CD4-positive, alpha-beta T cell treated with Interleukin-15 for 1 hour (primary cell): Measurements from ENCODE around the gene TMEM203.

ENCODE experiments used
- DNase-seq: peaks from one replicate; pipeline ENCODE4 v3.0.0-alpha.2; 2020

Gene TMEM203

DNA sequence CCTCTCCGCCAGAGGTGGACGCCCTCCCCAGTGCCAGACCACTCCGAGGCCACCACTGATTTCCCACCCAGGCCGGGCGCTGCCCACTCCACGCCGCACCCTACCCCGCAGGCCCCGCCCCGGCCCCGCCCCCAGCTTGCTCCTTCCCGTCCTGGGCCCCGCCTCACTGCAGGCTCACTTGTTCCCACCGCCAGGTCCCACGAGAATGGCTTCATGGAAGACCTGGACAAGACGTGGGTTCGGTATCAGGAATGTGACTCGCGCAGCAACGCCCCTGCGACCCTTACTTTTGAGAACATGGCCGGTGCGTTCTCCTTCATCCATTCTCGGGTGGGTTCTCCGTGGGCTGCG lies 42.1 kb downstream of the TMEM203 start:
- DNase-seq, result no peak

DNA sequence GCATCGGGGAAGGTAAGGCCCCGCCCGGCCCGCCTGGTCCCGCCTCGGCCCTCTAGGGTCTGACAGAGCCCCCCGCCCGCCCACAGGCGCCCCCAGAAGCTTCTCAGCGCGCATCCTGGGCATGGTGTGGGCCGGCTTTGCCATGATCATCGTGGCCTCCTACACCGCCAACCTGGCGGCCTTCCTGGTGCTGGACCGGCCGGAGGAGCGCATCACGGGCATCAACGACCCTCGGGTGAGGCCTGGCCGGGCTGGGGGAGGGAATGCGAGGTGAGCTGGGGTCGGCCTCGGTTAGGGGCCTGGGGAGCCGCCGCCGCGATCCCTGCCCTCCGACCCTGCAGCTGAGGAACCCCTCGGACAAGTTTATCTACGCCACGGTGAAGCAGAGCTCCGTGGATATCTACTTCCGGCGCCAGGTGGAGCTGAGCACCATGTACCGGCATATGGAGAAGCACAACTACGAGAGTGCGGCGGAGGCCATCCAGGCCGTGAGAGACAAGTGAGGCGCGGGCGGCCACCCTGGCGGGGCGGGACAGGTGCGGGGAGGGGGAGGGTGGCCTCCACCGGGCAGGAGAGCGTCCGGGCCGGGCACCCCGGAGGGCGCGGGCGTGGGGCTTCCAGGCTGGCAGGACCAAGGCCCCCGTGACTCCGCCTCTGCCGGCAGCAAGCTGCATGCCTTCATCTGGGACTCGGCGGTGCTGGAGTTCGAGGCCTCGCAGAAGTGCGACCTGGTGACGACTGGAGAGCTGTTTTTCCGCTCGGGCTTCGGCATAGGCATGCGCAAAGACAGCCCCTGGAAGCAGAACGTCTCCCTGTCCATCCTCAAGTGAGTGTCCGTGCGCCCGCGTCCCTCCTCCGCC lies 42.7 kb downstream of the TMEM203 start:
- no peak for DNase-seq

DNA sequence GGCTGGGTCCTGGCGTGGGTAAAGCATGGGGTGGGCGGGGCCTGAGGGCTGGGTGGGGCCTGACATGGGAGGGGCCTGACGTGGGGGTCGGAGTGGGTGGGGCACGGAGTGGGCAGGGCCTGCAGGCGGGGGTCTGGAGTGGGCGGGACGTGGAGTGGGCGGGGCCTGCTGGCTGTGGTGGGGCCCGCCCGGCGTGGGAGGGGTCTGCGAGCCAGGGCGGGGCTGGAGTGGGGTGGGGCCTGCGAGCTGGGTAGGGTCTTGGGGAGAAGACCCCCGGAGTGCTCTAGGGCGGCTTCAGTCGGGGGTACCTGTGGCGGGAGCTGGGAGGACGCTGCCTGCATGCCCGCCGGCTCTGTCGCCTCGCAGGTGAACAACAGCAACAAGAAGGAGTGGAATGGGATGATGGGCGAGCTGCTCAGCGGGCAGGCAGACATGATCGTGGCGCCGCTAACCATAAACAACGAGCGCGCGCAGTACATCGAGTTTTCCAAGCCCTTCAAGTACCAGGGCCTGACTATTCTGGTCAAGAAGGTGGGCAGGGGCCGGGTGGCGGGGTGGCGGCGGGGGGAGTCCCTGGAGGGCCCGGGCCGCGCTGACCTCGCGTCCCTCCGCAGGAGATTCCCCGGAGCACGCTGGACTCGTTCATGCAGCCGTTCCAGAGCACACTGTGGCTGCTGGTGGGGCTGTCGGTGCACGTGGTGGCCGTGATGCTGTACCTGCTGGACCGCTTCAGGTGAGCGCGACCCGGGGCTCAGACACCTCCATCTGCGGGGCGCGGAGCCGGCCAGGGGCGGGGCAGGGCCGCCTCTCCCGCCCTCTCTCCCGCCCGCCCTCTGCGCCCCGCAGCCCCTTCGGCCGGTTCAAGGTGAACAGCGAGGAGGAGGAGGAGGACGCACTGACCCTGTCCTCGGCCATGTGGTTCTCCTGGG lies 43.6 kb downstream of the TMEM203 start:
- no peak for DNase-seq

DNA sequence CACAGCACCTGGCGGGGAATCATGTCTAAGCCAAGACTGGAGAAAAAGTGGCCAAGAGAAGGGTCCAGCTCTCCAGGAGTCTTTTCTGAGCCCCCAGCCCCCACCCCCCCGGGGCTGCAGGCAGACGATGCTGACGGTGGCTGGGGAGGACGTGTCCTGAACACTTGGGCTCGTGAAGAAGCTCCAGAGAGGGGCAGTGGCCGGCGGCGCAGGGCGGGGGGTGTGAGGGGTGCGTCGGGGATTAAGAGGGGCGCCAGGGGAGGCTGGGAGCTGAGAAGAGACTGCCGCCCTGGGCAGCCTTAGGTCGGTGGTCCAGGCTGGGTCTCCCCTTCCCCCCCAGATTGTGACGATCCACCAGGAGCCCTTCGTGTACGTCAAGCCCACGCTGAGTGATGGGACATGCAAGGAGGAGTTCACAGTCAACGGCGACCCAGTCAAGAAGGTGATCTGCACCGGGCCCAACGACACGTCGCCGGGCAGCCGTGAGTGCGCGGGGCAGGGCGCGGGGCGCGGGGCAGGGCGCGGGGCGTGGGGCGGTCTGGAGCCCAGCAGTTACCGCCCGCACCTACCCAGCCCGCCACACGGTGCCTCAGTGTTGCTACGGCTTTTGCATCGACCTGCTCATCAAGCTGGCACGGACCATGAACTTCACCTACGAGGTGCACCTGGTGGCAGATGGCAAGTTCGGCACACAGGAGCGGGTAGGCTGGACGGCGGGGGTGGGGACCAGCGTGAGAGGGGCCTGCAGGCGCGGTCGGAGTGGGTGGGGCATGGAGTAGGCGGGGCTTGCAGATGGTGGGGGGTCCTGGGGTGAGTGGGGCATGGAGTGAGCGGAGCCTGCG lies 44.5 kb downstream of the TMEM203 start:
- DNase-seq, result no peak

DNA sequence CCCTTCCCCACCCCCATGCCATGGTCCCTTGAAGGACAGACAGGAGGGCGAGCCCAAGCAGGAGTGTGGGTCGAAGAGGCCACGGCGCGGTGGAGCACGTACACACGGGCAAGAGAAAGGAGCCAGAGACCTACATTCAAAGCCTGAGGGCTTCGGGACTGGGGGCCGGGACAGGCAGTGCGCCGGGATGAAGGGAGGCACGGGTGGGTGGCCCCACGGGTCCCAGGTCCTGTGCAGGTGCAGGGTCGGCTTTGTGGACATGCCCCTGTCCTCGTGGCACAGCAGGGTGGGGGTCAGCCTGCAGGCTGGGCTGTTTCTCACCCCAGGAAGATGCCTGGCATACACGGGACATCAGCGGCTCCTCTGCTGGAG lies 45.4 kb downstream of the TMEM203 start:
- DNase-seq, result no peak

DNA sequence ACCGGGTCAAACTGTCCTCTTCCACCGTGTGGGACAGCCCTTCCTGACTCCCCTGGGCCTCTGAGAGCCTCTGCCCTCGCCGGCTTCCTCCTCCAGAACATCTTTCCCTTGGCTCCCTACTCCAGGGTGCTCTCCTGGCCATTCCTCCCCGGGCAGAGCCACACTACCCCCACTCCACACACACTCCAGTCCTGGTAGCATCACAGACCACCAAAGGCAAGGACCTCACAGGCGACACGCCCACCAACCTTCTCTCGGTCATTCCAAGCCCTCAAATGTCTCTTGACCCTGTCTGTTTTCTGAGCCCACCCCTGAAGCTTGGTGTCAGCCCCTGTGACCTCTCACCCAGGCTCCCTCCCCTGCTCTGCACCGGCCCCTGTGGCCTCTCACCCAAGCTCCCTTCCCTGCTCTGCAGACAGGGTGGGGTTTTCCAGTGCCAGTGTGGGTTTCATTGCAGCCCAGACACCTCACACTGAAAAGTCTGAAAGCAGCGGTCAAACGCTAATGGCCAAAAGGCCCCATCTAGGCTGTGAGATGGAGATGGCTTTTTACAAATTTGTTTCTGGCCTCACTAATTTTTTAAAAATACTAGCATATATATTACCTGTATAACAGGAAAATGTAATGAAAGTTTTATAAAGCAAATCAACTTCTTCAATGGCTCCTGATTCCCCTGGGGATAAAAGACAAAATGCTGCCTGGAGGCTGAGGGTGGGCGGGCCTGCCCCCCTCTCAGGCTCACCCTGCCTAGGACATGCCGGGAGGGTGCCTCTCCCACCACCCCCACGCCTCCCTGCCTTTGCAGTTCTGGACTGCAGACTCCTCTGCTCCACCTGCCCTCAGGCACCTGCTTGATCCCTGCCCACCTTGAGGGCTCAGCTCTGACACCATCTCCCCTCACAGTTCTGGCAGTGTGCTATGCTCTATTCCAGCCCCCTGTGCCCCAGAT lies 46.1 kb downstream of the TMEM203 start:
- DNase-seq, result no peak

DNA sequence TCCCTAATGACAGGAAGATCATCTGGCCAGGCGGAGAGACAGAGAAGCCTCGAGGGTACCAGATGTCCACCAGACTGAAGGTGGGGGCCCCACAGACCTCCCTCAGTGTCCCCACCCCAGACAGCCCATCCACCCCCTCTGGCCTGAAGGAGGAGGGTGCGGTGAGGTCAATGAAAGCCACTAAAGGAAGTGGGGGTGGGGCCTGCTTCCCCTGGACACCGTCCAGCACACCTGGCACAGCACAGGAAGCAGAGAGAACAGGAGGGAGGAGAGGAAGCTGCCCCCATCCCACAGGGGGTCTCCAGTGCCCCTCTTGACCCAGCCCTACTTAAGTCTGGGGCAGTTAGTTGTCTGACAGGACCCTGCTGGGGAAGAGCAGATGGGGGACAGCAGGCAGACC lies 46.8 kb downstream of the TMEM203 start:
- DNase-seq, result no peak

DNA sequence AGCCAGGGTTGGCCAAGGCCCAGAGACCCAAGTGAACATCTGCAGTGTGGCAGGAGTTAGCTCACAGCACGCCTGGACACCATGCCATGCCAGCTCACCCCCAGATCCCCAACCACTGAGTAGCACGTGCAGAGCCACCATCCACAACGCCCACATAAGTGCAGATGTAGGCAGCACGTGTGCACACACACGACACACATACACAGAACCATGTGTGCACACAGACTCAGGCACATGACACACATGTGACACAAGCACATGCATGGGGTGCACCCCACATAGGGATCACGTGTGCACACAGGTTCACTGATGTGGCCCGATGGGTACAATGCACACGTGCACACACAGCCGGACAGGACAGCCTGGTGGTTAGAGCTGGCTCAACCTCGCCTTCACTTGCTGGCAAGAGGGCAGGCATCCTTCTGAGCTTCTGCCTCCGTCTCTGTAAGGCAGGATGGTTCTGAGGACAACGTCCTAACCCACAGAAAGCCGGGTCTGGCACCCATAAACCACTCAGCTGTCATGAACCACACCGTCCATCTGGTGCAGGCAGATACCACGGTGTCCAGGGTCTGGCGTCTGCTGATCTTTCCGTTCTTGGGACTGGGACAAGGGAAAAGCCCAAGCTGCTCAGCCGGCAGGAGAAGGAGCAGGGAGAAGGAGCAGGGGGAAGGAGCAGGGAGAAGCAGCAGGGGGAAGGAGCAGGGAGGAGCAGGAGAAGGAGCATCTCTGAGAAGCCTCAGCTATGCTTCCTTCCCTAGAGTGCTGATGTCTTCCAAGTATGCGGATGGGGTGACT lies 47.6 kb downstream of the TMEM203 start:
- DNase-seq, result no peak

DNA sequence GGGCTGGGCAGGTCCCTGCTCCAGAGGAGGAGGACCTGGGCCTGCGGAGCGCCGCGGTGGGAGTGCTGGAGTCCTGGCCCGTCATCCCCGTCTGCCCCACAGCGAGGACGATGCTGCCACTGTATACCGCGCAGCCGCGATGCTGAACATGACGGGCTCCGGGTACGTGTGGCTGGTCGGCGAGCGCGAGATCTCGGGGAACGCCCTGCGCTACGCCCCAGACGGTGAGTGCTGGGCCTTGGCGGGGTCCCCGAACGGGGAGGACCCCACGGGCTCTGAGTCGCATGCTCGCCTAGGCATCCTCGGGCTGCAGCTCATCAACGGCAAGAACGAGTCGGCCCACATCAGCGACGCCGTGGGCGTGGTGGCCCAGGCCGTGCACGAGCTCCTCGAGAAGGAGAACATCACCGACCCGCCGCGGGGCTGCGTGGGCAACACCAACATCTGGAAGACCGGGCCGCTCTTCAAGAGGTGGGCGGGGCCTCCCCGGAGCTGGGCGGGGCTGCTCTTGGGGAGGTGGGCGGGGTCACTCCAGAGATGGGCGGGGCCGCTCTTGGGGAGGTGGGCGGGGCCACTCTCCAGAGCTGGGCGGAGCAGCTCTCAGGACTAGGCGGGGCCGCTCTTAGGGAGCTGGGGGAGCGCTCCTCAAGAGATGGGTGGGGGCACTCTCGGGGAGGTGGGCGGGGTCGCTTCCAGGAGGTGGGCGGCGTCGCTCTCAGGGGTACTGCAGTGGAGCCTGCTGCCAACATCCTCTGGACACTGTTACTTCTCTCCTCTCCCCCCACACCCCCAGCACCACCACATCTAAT lies 48.7 kb downstream of the TMEM203 start:
- DNase-seq, result peak; percentile 47
